GM21390 (cell line): Measurements from ENCODE around the gene PRIMPOL.
A peak's percentile ranks its signal among the peaks of the same experiment; 100 is the strongest.
"Not testable (repeated sequence)": the region's sequence is repeated elsewhere in the genome, so short reads cannot be mapped to it uniquely, and the experiment has no call there.

Experiments used
- ATAC-seq: cut with Tn5 transposase; IDR thresholded peaks from one replicate; pipeline ENCODE4 v1.9.1; 2021; ENCODE audit not compliant: unreplicated experiment

Gene PRIMPOL

GRCh38 chr4:184636897-184637296 is 12.6 kb upstream of the PRIMPOL start:
- no peak for ATAC-seq

- peak; percentile 58 for ATAC-seq
These were observed 8.5 kb upstream of the PRIMPOL start for GRCh38 chr4:184641022-184641421.

- no peak for ATAC-seq
These were observed 8.1 kb upstream of the PRIMPOL start for GRCh38 chr4:184641451-184641850.

DNA sequence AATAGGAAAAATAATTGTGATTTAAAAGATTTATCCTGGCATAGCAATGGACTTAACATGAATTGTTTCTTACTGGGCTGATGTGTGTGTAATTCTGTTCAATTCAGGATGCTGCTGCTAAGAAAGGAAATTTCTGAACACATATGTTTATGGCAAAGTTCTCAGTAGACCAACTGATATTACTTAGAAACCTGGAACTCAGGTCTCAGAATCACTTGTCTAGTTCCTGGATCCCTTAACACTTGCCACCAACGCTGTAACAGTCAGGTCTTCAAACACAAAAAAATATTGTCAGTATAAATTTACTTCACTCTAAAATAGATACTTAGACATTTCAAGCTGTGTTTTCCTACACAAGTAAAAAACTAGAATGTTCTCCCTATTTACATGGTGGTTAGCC is 5.8 kb upstream of the PRIMPOL start:
- ATAC-seq, result no peak

DNA sequence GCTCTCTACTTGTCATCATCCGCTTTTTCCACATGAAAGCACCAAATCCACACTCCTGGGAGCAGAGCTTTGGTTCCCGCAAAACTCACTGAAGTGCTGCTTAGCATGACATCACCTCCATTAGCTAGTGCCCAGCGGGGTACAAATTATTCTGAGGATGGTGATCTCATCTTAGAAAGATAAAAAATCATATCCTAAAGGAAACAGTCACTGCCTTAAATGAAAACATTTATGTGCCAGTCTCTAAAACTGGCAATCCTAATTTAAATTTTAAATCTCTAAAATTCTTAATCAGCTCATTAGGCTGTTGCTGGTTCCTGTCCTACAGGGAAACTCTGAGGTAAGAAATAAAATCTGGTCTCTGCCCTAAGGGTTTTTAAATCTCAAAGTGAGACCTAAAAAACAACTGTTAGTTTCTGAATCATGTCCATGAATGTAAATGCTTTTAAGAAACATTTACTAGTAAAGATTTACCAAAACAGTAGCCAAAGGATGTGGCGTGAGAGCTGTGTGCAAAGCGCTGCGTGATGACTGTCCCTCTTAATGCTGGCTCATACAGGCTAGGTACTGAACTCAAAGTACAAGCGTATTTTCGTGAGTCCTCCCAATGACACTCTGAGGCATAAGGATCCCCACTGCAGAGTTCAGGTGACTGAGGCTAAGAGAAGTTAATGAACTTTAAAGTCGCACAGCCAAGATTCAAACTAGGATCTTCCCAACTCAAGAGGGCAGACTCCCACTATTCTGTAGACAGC is 4.8 kb upstream of the PRIMPOL start:
- ATAC-seq, result no peak

- no peak for ATAC-seq
These were observed 3.5 kb upstream of the PRIMPOL start for GRCh38 chr4:184645904-184646610.

DNA sequence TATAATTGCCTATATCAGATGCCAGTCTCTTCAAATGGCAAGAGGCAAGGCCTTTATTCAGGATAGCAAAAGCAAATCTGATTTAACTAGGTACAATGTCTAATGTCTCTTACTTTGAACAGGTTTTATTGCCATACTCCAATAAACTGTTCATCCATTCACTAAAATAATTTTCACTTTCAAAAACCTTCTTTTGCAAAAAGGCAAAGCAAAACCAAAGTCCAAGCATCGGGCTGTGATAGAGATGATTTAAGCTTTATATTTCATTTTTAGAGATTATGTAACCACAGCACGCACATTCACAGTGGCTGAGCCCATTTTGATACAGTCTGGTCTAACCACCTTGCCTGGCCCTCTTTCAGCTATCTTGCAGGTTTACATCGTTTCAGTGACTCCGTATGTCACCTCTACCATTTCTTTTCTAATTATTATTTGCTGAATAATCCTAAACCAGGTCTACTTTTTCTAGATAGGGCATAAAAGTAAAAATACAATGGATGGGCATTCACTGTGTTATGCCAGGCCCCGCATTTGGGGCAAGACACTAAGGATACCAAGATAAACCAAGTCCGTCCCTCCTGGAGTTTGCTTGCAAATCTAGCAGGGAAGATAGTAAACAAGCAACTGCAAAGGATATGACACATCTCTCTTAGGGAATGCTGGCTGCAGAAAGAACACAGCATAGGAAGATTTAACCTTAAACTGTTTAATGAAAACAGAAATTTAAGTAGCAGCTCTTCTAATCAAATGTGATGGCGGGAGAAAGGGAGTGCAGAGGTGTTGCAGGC is 2.1 kb upstream of the PRIMPOL start:
- ATAC-seq, result no peak

GRCh38 chr4:184648054-184648312 is 1.6 kb upstream of the PRIMPOL start:
- ATAC-seq, result no peak

DNA sequence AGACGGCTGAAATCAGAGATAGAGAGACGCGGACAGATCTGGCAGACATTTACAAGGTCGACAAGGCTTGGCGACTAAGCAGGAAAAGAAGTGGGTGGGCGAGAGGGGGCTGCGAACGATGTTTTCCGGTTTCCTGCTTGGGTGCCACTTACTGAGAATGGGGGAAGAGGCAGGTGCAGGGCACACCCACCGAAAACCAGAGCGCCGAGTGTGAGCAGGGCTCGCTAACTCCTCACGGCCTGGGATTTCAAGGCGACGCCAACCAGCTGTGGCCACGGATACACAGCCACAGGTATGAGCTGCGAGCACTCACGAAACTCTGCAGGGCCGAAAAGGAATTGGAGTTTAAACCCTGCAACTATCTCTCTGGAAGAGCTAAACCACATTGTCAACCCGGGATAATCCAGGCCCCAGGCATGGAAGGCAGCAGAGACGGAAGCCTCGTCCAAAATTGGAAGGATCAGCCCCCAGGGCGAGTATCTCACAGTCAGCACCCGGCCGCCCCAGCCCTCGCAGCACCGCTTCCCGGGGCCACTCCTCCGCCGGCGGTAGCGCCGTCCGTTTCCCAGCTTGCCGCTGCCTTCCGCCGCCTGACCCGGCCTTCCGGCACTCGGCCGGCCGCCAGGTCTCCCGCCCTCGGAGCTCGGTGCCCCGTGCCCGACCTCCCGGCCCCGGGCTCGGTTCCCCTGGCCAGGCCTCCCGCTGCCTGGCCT is 1.1 kb upstream of the PRIMPOL start:
- peak; percentile 26 for ATAC-seq

GRCh38 chr4:184649971-184650855 is 675 bp downstream of the PRIMPOL start:
- ATAC-seq, result peak; percentile 8

DNA sequence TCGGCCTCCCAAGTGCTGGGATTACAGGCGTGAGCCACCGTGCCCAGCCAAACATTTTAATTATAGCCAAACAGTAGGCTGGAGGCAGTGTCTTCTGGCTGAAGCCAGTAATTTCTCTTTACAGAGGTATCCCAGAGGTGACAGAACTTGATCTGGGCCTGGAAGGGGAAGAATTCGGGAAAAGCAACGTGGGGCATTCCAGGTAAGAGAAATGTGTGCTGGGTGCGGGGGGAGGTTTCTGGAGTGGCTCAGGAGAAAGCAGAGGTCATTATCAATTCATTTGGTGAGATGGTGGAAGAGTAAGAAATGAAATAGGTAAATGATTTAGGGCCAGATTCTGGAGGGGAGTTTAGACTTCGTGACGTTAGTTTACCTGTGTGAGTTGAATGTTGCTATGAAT is 2.4 kb downstream of the PRIMPOL start:
- no peak for ATAC-seq

DNA sequence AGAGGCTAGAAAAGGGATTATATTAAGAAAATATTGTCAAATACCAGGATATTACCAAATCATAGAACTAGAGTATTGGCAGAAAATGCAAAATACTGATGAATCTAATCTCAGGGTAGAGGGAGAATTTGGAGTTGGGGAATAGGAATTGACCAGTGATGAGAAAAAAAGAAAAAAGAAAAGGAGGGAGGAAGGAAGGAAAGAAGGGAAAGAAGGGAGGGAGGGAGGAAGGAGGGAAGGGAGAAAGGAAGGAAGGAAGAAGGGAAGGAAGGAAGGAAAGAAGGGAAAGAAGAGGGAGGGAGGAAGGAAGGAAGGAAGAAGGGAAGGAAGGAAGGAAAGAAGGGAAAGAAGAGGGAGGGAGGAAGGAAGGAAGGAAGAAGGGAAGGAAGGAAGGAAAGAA is 3.1 kb downstream of the PRIMPOL start:
- not testable (repeated sequence) for ATAC-seq

GRCh38 chr4:184653650-184654049 is 4.1 kb downstream of the PRIMPOL start:
- no peak for ATAC-seq

- ATAC-seq, result no peak
These were observed 6.6 kb downstream of the PRIMPOL start for GRCh38 chr4:184655889-184656869.

- ATAC-seq, result no peak
These were observed 7.6 kb downstream of the PRIMPOL start for GRCh38 chr4:184657144-184657543.

DNA sequence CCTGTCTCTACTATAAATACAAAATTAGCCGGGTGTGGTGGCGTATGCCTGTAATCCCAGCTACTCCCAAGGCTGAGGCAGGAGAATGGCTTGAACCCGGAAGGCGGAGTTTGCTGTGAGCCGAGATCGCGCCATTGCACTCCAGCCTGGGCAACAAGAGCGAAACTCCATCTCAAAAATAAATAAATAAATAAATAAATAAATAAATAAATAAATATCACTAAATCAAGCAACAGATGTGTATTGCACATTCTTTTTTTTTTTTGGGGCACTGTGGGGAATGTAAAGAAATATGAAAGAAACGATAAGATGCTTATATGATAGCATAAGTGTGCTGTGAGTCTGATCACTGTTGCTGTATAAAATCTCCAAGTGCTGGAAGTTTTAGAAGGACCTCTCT is 8.3 kb downstream of the PRIMPOL start:
- ATAC-seq, result not testable (repeated sequence)

DNA sequence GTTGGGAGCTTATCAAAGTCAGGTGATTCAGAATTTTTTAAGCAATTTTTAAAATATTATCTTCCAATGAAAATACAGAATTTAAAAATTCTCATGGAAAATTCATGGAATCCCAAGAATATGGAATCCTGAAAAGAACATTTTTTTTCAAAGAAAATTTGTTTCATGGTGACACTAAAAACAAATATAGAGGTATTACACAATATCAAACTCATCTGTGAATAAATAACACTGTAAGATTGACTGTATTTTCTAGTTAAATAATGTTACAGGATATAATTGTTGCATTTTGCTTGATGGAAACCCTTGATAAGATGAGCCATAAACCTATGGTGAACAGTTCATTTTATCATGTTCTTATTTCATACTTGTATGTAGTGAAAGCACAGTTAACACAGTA is 11.4 kb downstream of the PRIMPOL start:
- ATAC-seq, result no peak

GRCh38 chr4:184662236-184662635 is 12.7 kb downstream of the PRIMPOL start:
- ATAC-seq, result no peak
